AG04450 (cell line): Measurements from ENCODE around the gene PRKAR1B. TPM values are rescaled to one million over a fixed set of nuclear protein-coding genes. Genes with fewer than 3 reads are reported as not detected.

Experiments
- CTCF ChIA-PET: fragments of 300-600, 350-600 bp; formaldehyde crosslinking; extraction: SDS; loops from one replicate; lab custom pipeline; 2022; ENCODE audit warnings: antibody characterized with exemption, inconsistent platforms; lab: Charles Lee
- POLR2A ChIA-PET: fragments of 350-600 bp; formaldehyde crosslinking; extraction: SDS; loops from one replicate; lab custom pipeline; 2021; ENCODE audit warnings: antibody characterized with exemption, inconsistent platforms; lab: Yijun Ruan, JAX
- DNase-seq: peaks from one replicate; pipeline ENCODE4 v3.0.0-alpha.2; 2011; ENCODE audit warnings: low read depth, low spot score
- H3K27ac ChIP-seq: one replicate; pipeline ENCODE4 v1.5.1; 2012; ENCODE audit warnings: low read depth, low read length, control low read depth
- H3K27me3 ChIP-seq: one replicate; pipeline ENCODE4 v1.6.0; 2012; ENCODE audit warnings: low read length; ENCODE audit not compliant: control insufficient read depth, insufficient read depth
- H3K4me3 ChIP-seq: 2 replicates; pipeline ENCODE4 v1.5.1; 2011; ENCODE audit warnings: mild to moderate bottlenecking, low read depth, low read length, control low read depth
- H3K9me3 ChIP-seq: 2 replicates; pipeline ENCODE4 v1.5.1; 2012; ENCODE audit warnings: low read length; ENCODE audit not compliant: control insufficient read depth, insufficient read depth
- polyA plus RNA-seq: library from polyadenylated mRNA; depleted of rRNA; stranded (reverse); fragments of >200 nt; gene quantifications from 2 replicates; pipeline ENCODE4 v1.2.3, GENCODE V29; 2011
- TF ChIP-seq, protein P1 (sequence below): IDR thresholded peaks from 2 replicates; pipeline ENCODE4 v1.5.1; 2011; ENCODE audit warnings: low read depth, low read length, control low read depth, inconsistent platforms

PRKAR1B gene
- polyA plus RNA-seq, 1 experiment: 16.1 TPM

DNA sequence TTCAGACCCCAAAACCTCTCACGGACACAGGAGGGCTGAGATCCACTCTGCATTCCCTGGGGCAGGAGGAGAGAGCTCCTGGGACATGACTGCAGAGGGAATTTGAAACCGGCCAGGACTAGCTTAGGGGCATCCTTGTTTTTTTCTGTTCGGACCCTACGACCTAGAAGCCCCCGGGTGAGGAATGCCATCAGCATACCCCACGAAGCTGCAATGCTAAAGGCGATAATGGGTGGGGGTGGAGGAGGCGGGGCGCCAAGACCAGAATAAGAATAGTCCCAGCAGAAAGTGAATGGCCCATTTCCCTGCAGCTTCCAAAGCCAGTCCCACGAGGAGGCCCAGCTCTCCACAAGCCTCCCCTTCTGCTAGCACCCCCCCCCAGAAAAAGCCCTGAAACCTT, 211.5 kb downstream of the PRKAR1B start:
- Histone ChIP-seq H3K27ac (no peak overlapping the region), H3K9me3 (no peaks in the 10 kb centered on the region; the same call in 1 of the 2 replicates), H3K4me3 (no peak overlapping the region), H3K27me3 (peaks cover 4% of the 10 kb centered on the region)
- TF ChIP-seq, protein P1, sequence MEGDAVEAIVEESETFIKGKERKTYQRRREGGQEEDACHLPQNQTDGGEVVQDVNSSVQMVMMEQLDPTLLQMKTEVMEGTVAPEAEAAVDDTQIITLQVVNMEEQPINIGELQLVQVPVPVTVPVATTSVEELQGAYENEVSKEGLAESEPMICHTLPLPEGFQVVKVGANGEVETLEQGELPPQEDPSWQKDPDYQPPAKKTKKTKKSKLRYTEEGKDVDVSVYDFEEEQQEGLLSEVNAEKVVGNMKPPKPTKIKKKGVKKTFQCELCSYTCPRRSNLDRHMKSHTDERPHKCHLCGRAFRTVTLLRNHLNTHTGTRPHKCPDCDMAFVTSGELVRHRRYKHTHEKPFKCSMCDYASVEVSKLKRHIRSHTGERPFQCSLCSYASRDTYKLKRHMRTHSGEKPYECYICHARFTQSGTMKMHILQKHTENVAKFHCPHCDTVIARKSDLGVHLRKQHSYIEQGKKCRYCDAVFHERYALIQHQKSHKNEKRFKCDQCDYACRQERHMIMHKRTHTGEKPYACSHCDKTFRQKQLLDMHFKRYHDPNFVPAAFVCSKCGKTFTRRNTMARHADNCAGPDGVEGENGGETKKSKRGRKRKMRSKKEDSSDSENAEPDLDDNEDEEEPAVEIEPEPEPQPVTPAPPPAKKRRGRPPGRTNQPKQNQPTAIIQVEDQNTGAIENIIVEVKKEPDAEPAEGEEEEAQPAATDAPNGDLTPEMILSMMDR: no peak
- ChIA-PET CTCF (no interaction called here), POLR2A (interaction anchor here (0.7 kb wide), 1 partner anchor 365 kb away, joined by 6 read pairs; no protein-coding TSS in a partner anchor)
- DNase-seq: no peak

DNA sequence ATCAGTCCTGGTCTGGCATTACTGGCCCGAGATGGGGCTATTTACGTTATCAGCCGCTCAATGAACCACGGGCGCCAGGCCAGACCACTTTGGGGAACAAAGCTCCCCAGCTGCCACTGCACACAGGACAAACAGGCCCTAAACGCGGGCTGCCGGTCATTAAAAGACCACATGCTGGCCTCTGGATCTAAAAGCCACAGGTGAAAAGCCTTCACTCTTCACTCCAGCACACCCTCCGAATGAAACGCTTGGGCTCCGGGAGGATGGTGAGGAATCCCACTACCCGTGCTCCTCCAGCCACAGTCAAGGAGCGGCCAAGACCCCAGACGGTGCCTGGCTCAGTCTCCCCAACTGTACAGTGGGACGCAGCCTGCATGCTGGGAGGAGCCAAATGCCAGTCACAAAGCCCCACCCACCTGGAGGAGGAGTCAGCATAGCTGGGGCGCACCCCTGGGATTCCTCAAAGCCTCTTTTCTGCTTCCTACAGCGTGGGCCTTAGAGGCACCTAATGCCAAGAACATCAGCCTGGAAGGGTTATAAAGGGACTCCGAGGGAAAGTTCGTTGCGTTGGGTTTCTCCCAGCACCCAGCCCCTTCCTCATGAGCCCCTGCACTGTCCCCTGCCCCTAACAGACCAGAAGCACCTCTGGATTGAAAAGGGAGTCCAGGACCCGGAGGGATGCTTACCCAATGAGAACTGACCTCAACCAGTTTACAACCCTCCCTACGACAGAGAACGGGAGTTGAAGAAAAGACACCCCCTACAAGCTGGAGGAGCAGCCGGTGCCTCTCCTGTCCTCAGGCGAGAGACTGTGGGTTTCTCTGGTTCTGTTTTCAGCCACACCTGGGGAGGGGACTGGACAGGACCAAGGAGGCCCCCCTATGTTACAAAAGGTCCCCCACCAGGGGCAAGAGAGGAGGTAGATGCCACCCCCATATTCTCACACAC, 212.2 kb downstream of the PRKAR1B start:
- Histone ChIP-seq H3K4me3 (no peak overlapping the region), H3K9me3 (no peaks in the 10 kb centered on the region; the same call in 1 of the 2 replicates), H3K27me3 (no peaks in the 10 kb centered on the region), H3K27ac (no peak overlapping the region)
- TF ChIP-seq, protein P1: no peak
- POLR2A ChIA-PET: no interaction called here
- CTCF ChIA-PET: no interaction called here
- no peak for DNase-seq

DNA sequence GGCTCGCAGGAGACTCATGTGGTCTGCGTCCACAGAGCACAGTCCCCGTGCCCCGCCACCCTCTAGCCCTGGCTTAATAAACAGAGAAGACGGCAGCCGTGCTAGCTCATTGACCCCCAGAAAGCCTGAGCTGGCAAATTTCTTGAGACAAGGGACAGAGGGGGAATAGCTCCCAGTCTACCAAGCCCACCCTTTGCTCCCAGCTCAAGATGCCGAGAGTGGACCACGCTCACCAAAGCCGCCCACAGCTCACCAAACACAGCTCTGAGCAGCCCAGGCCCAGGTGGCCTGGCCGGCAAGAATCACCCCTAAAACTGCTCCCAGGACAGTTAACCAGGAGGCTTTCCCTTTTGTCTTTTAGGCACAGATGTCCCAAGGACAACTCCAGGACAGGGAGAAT, 212.8 kb downstream of the PRKAR1B start:
- Histone ChIP-seq H3K27ac (no peak overlapping the region), H3K9me3 (no peaks in the 10 kb centered on the region; the same call in 1 of the 2 replicates), H3K4me3 (no peak overlapping the region), H3K27me3 (no peaks in the 10 kb centered on the region)
- DNase-seq: no peak
- ChIA-PET POLR2A (interaction anchor here (0.6 kb wide), 1 partner anchor 106 kb away, joined by 7 read pairs; no protein-coding TSS in a partner anchor), CTCF (no interaction called here)
- TF ChIP-seq, protein P1: no peak

DNA sequence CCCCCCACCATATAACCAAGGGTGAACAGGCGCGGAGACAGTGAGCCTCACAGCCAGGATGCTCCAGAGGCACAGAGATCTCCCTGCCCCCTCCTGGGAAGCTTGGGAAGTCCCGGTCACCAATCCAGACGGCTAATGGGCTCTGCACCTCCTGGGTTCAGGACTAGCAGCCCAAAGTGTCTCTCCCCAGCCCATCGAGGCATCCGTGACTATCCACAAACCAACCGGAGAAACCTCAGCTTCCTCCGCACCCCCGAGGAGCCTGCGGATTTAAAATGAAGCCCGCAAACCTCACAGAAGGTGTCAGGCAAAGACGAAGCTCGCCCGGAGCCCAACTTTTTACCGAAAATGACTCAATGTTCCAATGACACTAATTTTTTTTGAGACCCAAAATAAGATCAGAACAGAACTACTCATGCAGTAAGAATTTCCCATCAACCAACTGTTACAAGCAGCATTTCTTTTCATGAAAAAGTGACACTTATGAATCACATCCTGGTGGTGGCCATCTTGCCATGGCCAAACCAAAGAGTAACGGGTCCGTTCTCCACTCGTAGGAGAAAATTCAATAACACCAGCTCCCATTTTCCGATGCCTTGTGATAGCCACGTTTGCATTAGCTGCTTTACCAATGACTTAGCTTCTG, 213.4 kb downstream of the PRKAR1B start:
- Histone ChIP-seq H3K27me3 (no peaks in the 10 kb centered on the region), H3K9me3 (no peaks in the 10 kb centered on the region; the same call in 1 of the 2 replicates), H3K27ac (no peak overlapping the region), H3K4me3 (no peak overlapping the region)
- DNase-seq: no peak
- ChIA-PET CTCF (no interaction called here), POLR2A (interaction anchor here (0.6 kb wide), 1 partner anchor 106 kb away, joined by 7 read pairs; no protein-coding TSS in a partner anchor)
- TF ChIP-seq, protein P1: no peak
